T47D (cell line): Measurements from ENCODE around the gene RALGAPB.
"Not testable (repeated sequence)": the region's sequence is repeated elsewhere in the genome, so short reads cannot be mapped to it uniquely, and the experiment has no call there.

ENCODE experiments used
- DNase-seq, 2 experiments: peaks; one replicate each; pipeline versions ENCODE4 v3.0.0 to v3.0.0-alpha.2; 2011 to 2012; ENCODE audit warnings: low read depth in 1 of 2, low spot score in 1 of 2
- JUND ChIP-seq: IDR thresholded peaks from 2 replicates; pipeline ENCODE4 v1.6.1; 2012; ENCODE audit warnings: low read depth
- in situ Hi-C: cut with HindIII; loops from 2 replicates; pipeline ENCODE4 v1.10.0; 2016; ENCODE audit warnings: low sequenced_read_pairs, low pct_unique_long_range_greater_than_20kb

Gene RALGAPB

GRCh38 chr20:38590676-38591473, 118.2 kb downstream of the RALGAPB start:
- in situ Hi-C loops, result no loop called here
- DNase-seq, result no peak

DNA sequence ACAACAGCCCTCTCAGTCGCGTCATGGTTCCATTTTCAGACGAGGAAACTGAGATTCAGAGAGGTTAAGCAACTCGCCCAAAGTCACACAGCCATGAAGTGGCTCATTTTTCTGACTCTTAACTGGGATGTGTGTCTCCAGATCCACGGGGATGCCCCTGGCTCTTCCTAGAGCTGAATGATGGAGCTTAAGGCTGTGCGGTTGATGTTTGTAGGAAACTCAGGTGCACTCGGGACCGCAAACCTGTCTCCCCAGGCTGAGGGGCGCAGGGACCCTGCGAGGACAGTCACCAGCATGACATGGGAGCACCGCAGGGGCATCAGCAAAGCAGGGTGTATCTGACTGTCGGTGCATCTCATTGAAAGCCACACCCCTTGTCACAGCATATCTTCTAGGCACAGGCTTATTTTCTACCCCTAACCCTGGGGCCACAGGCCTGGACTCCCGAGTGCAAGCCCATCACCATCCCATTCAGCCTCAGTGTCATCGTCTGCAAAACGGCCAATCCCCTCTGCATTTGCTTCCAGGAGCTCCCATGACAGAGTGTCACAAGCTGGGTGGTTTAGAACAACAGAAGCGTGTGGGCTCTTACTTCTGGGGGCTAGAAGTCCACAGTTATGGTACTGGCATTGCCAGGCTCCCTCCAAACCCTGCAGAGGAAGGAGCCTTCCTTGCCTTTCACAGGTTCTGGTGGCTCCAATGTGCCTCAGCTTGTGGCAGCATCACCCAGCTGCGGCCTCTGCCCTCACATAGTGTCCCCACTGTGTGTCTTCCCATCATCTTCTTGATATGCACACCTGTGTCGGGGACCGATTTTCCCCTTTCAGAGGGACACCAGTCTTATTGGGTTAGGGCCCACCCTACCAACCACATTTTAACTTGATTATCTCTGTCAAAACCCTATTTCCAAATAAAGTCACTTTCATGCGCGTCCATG, 119.1 kb downstream of the RALGAPB start:
- TF ChIP-seq JUND, result no peak
- in situ Hi-C loops, result no loop called here
- DNase-seq, result no peak

More at GRCh38 chr20:38590676-38591473, 118.2 kb downstream of the RALGAPB start:
- no peak for TF ChIP-seq JUND

DNA sequence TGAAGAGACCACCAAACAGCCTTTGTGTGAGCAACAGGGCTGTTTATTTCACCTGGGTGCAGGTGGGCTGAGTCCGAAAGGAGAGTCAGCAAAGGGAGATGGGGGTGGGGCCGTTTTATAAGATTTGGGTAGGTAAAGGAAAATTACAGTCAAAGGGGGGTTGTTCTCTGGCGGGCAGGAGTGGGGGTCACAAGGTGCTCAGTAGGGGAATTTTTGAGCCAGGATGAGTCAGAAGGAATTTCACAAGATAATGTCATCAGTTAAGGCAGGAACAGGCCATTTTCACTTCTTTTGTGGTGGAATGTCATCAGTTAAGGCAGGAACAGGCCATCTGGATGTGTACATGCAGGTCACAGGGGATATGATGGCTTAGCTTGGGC, 119.8 kb downstream of the RALGAPB start:
- DNase-seq, in situ Hi-C loops: not testable (repeated sequence)

- DNase-seq, in situ Hi-C loops: not testable (repeated sequence)
Observed at GRCh38 chr20:38594281-38594680, 121.6 kb downstream of the RALGAPB start.

GRCh38 chr20:38595886-38596285, 123.2 kb downstream of the RALGAPB start:
- DNase-seq, in situ Hi-C loops: not testable (repeated sequence)

- in situ Hi-C loops, result no loop called here
- DNase-seq, result peak; percentile 39 to 93
- TF ChIP-seq JUND, result no peak
Observed at GRCh38 chr20:38599410-38599882, 126.8 kb downstream of the RALGAPB start.

DNA sequence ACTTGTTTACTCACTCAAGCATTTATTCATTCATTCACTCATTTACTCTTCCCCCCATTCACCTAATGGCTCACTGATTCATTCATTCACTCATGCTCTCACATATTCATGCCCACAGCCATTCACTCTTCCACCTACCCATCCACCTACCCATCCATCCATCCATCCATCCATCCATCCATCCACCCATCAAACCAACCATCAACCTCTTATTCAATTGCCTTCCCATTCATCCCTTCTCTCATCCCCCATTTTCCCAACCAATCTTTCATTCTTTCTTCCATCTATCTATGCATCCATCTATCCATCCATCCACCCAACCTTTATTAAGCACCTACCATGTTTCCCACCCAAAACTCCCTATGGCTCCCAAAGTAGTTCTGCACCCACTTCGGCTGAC, 127.4 kb downstream of the RALGAPB start:
- in situ Hi-C loops, result no loop called here
- DNase-seq, result no peak
- no peak for TF ChIP-seq JUND

- peak; percentile 78 to 88 for DNase-seq
- in situ Hi-C loops, result no loop called here
Observed at GRCh38 chr20:38601216-38602184, 128.9 kb downstream of the RALGAPB start, which contains the start of gene ARHGAP40. Gene ARHGAP40 (plus strand): TSS chr20:38601809.

DNA sequence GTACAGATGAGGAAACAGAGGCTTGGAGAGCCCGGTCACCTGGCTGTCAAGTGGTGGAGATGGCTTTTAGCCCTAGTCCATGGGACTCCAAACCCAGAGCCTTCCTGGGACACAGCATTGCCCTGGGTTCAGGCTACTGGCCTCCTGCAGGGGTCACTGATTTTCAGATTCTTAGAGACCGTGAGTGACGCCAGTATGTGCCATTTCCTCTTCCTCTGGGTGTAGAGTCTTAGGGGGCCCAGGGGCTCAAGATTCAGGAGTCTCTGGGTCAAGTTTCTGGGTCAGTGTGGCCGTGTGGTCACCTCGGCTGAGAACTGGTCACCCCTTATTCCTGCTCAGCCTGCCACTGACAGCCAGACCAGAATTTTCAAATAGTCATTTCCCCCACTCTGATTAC, 129.5 kb downstream of the RALGAPB start:
- in situ Hi-C loops, result no loop called here
- TF ChIP-seq JUND, result no peak
- peak in 1 of 2 experiments; percentile 55 for DNase-seq

More at GRCh38 chr20:38601216-38602184, 128.9 kb downstream of the RALGAPB start, which contains the start of gene ARHGAP40:
- TF ChIP-seq JUND, result no peak

DNA sequence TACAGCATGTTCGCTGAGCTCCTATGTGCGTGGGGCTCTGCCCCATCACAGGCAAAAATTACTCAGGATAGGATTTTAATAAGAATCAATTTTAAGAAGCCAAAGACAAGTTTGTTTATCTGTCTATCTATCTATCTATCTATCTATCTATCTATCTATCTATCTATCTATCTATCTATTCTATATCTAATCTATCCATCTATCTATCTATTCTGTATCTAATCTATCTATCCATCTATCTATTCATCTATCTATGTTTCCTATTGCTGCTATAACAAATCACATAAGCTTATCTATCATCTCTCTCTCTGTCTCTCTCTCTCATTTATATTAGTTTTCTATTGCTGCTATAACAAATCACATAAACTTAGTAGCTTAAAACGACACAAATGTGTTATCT, 130.6 kb downstream of the RALGAPB start:
- no peak for TF ChIP-seq JUND
- no peak for DNase-seq
- in situ Hi-C loops, result no loop called here

GRCh38 chr20:38604873-38605303, 132.2 kb downstream of the RALGAPB start:
- peak; percentile 92 to 99 for DNase-seq
- peak; percentile 87 for TF ChIP-seq JUND
- in situ Hi-C loops, result no loop called here

GRCh38 chr20:38607351-38607750, 134.7 kb downstream of the RALGAPB start:
- DNase-seq, result no peak
- in situ Hi-C loops, result no loop called here
- TF ChIP-seq JUND, result no peak
